Transverse colon (tissue), 4 donors: ENCODE results near the gene OCA2. TPM values are rescaled to one million over a fixed set of nuclear protein-coding genes. Genes with fewer than 3 reads are reported as not detected.

Source experiments
- DNase-seq: peaks from one replicate; pipeline ENCODE4 v3.0.0-alpha.2; 2019
- H3K27ac ChIP-seq, 4 donors: fragments of 200-600 bp; sonication (generic); 2 replicates each; pipeline ENCODE4 v1.5.1; 2016 to 2018; ENCODE audit warnings: inconsistent platforms in 4 of 4
- H3K27me3 ChIP-seq: fragments of 200-600 bp; sonication (generic); 2 replicates; pipeline ENCODE4 v1.5.1; 2017; ENCODE audit warnings: inconsistent platforms
- H3K36me3 ChIP-seq, 4 donors: fragments of 200-600 bp; sonication (generic); 2 replicates each; pipeline ENCODE4 v1.5.1; 2017 to 2019; ENCODE audit warnings: inconsistent platforms in 4 of 4
- H3K4me1 ChIP-seq, 4 donors: fragments of 200-600 bp; sonication (generic); 2 replicates each; pipeline ENCODE4 v1.5.1; 2017 to 2020; ENCODE audit warnings: inconsistent platforms in 4 of 4
- H3K4me3 ChIP-seq, 4 donors: fragments of 200-600 bp; sonication (generic); 1 replicate in 1 of 4; 2 replicates in 3 of 4; pipeline versions ENCODE4 v1.5.1 to v1.6.1; 2017 to 2019; ENCODE audit warnings: inconsistent platforms in 4 of 4
- H3K9me3 ChIP-seq, 2 donors: fragments of 200-600 bp; sonication (generic); 2 replicates each; pipeline ENCODE4 v1.5.1; 2017 to 2019; ENCODE audit warnings: inconsistent platforms in 2 of 2
- CTCF ChIP-seq, 5 experiments: fragments of 200-600 bp in 3 of 5; fragments of 450-650 bp in 2 of 5; sonication (generic) in 3 of 5; IDR thresholded peaks; 1 replicate in 2 of 5; 2 replicates in 3 of 5; pipeline ENCODE4 v1.5.1; 2016 to 2017; ENCODE audit warnings: antibody characterized with exemption in 5 of 5, inconsistent platforms in 3 of 5, mild to moderate bottlenecking in 2 of 5, moderate library complexity in 1 of 5
- EP300 ChIP-seq: sonication (generic); formaldehyde crosslinking; IDR thresholded peaks from one replicate; pipeline ENCODE4 v1.6.1; 2017; ENCODE audit warnings: antibody characterized with exemption, low read depth
- POLR2A ChIP-seq: fragments of 450-650 bp; IDR thresholded peaks from one replicate; pipeline ENCODE4 v1.6.1; 2016; ENCODE audit warnings: antibody characterized with exemption, mild to moderate bottlenecking, moderate library complexity
- POLR2AphosphoS5 ChIP-seq, 3 donors: sonication (generic); formaldehyde crosslinking; IDR thresholded peaks; one replicate each; pipeline ENCODE4 v1.6.1; 2016; ENCODE audit warnings: antibody characterized with exemption in 3 of 3
- WGBS, 2 donors: methylation state at CpG; one replicate each; pipeline ENCODE4 v1.1.5; 2018; ENCODE audit warnings: low coverage in 1 of 2; 5-methylcytosine and 5-hydroxymethylcytosine counted together
- in situ Hi-C, 4 donors: fragments of 200-750 bp; cut with MboI; loops; one replicate each; pipeline versions ENCODE4 v1.15.0 to v1.15.1; 2017; ENCODE audit warnings: low sequenced_read_pairs in 3 of 4, low pct_ligation_motif_present in 1 of 4, low pct_unique_long_range_greater_than_20kb in 1 of 4
- intact Hi-C: fragments of 100-400 bp; cut with DNase I; formaldehyde crosslinking; loops from one replicate; pipeline ENCODE4 v1.15.1; 2023; ENCODE audit warnings: low total_unique reads
- total RNA-seq, 4 donors: library from RNA; depleted of rRNA; stranded (reverse); fragments of >200 nt; gene quantifications; one replicate each; pipeline ENCODE4 v1.1.0, GENCODE V29; 2016

Gene OCA2
- total RNA-seq, 4 donors from 2014 or later: 1.4 to 1.9 TPM; not detected in 2

- peaks cover 3% of the 10 kb centered on the region for H3K27me3 ChIP-seq
- peaks cover 0 to 6% of the 10 kb centered on the region in 2 donors for H3K9me3 ChIP-seq
- no peak overlapping the region for H3K27ac ChIP-seq
- H3K4me1 ChIP-seq: no peaks in the 10 kb centered on the region
- no peaks in the 10 kb centered on the region for H3K36me3 ChIP-seq
- TF ChIP-seq POLR2AphosphoS5 (IDR thresholded peaks at IDR 0.05): no peak
- no peak for TF ChIP-seq POLR2A
- intact Hi-C loops: no loop called here
- no peak overlapping the region for H3K4me3 ChIP-seq
- 72 to 80% methylated on average over 1 to 3 of the region's 3 CpGs for WGBS, 2 donors
- in situ Hi-C loops: no loop called here
- no peak for DNase-seq
These were observed 32.9 kb downstream of the OCA2 start for GRCh38 chr15:28066231-28066630.

GRCh38 chr15:28060005-28060404 lies 39.1 kb downstream of the OCA2 start:
- WGBS, 2 donors: 90 to 100% methylated on average over 1 to 8 of the region's 8 CpGs
- TF ChIP-seq EP300: no peak
- TF ChIP-seq POLR2AphosphoS5 (IDR thresholded peaks at IDR 0.05): no peak
- TF ChIP-seq CTCF (IDR thresholded peaks at IDR 0.05): no peak
- no peak for TF ChIP-seq POLR2A
- H3K36me3 ChIP-seq: no peaks in the 10 kb centered on the region
- DNase-seq: no peak
- no peaks in the 10 kb centered on the region for H3K4me1 ChIP-seq
- intact Hi-C loops: no loop called here
- in situ Hi-C loops: no loop called here
- H3K27ac ChIP-seq: no peak overlapping the region
- peaks cover 0 to 6% of the 10 kb centered on the region in 2 donors for H3K9me3 ChIP-seq
- H3K4me3 ChIP-seq: no peak overlapping the region
- H3K27me3 ChIP-seq: no peaks in the 10 kb centered on the region

GRCh38 chr15:28058082-28058481 lies 41.0 kb downstream of the OCA2 start:
- in situ Hi-C loops: no loop called here
- Histone ChIP-seq H3K27ac (no peak overlapping the region), H3K36me3 (no peaks in the 10 kb centered on the region), H3K4me1 (no peaks in the 10 kb centered on the region), H3K27me3 (no peaks in the 10 kb centered on the region), H3K4me3 (no peak overlapping the region), H3K9me3 (no peaks in the 10 kb centered on the region)
- intact Hi-C loops: no loop called here
- no peak for DNase-seq
- WGBS, 2 donors: 83 to 86% methylated on average over 1 to 6 of the region's 6 CpGs
- no peak for TF ChIP-seq EP300

- intact Hi-C loops: no loop called here
- no peak overlapping the region for H3K27ac ChIP-seq
- H3K4me1 ChIP-seq: no peaks in the 10 kb centered on the region
- peaks cover 0 to 5% of the 10 kb centered on the region in 2 donors for H3K9me3 ChIP-seq
- H3K36me3 ChIP-seq: no peaks in the 10 kb centered on the region
- DNase-seq: no peak
- TF ChIP-seq EP300: no peak
- no peak for TF ChIP-seq CTCF (IDR thresholded peaks at IDR 0.05)
- TF ChIP-seq POLR2A: no peak
- TF ChIP-seq POLR2AphosphoS5 (IDR thresholded peaks at IDR 0.05): no peak
- H3K4me3 ChIP-seq: no peak overlapping the region
- in situ Hi-C loops: no loop called here
- WGBS, 2 donors: 51 to 82% methylated on average over 2 to 5 of the region's 5 CpGs
- no peaks in the 10 kb centered on the region for H3K27me3 ChIP-seq
These were observed 47.0 kb downstream of the OCA2 start for GRCh38 chr15:28051955-28052633.

GRCh38 chr15:28049581-28049980 lies 49.5 kb downstream of the OCA2 start:
- Histone ChIP-seq H3K27me3 (no peaks in the 10 kb centered on the region), H3K27ac (no peak overlapping the region), H3K36me3 (no peaks in the 10 kb centered on the region), H3K4me1 (no peaks in the 10 kb centered on the region), H3K9me3 (peaks cover 0 to 5% of the 10 kb centered on the region in 2 donors), H3K4me3 (no peak overlapping the region)
- DNase-seq: no peak
- WGBS, 2 donors: 35 to 53% methylated on average over 2 to 3 of the region's 3 CpGs
- TF ChIP-seq POLR2AphosphoS5 (IDR thresholded peaks at IDR 0.05) (no peak), EP300 (no peak), CTCF (IDR thresholded peaks at IDR 0.05) (no peak), POLR2A (no peak)
- intact Hi-C loops: no loop called here
- in situ Hi-C loops: no loop called here
